HG03095 (cell line): ENCODE data around the gene ANKRD42.
A peak's percentile ranks its signal among the peaks of the same experiment; 100 is the strongest.

Experiments used
- ATAC-seq: cut with Tn5 transposase; IDR thresholded peaks from one replicate; pipeline ENCODE4 v1.9.1; 2021; ENCODE audit warnings: moderate library complexity; ENCODE audit not compliant: unreplicated experiment

ANKRD42 gene

DNA sequence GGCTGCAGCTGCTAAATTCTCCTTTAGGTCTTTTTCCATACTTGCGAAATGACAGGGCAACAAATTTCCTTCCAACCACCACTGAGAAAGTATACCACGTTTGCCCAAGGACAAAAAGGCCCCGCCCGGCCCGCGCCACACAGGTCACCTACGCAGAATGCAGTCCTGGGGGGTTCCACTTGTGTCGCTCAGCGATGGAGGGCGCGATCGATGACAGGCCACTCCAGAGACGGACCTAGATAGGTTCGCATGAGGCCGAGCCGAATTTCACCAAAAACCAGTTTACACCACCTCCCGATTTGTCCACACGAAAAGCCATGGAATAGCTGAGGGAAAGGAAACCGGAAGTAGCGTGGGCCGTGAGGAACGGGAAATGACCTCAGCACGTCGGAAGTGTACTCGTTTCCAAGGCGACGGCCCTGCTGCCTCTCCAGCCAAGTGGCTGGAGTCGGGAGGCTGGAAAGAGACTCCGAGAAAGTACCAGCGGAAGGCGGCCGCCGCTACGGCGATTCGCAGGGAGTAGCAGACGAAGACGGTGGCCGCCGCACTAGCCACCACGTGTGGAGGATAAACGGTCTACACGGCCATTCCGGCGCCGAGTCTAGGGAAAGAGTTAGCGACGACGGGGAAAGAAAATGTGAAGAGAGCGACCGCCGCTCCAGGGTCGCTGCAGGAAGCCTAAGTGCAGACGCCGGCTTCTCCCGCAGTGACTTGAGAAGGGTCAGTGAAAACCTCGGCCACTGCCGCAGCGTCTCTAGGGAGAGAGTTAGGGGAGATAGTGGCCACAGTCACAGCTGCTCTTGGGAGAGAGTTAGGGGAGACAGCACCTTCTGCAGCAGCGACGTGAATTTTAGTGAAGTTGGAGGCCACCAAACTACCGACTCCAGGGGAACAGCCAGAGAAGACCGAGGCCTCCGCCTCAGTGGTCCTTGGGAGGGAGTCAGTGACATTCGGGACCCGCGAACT, at the start of gene ANKRD42:
Gene ANKRD42, plus strand, starts transcription at position 398 of the 966 bp plus-strand sequence. CDS start 959 bp downstream, outside the sequence.
- ATAC-seq = peak; percentile 94

DNA sequence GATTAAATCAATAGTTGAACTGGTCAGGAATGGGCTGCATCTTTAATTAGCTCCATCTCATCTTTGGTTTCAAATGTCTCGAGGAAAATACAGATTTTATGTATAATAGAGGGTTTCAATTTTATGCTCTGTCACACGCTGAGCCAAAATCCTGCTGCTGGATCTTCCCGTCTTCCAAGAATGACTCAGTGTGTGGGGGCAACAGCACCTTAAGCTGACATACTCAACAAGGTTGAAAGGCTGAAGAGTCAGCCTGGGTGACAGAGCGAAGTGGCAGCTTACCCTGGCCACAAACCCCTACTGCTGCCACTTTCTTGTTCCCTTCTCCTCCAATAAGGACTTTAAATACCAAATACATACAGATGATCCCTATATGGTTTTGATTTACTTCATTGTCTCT, 45.6 kb upstream of the ANKRD42 start:
- ATAC-seq = no peak

DNA sequence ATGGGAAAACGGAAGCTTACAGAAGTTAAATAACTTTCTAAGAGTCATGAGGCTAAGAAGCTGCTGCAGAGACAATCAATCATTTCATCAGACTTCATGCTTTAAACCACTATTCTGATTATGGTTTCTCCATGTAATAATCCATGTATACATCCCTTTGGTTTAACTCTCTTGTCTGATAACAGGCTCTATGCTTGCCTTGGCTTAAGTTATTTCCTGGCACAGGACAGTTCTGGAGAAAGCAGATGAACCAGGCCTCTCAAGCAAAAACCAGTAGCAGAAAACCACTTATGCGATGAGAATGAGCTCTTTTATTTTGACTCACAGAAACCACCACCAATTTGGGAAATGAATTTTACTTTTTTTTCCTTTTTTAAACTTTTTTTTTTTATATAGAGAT, 43.1 kb upstream of the ANKRD42 start:
- no peak for ATAC-seq

DNA sequence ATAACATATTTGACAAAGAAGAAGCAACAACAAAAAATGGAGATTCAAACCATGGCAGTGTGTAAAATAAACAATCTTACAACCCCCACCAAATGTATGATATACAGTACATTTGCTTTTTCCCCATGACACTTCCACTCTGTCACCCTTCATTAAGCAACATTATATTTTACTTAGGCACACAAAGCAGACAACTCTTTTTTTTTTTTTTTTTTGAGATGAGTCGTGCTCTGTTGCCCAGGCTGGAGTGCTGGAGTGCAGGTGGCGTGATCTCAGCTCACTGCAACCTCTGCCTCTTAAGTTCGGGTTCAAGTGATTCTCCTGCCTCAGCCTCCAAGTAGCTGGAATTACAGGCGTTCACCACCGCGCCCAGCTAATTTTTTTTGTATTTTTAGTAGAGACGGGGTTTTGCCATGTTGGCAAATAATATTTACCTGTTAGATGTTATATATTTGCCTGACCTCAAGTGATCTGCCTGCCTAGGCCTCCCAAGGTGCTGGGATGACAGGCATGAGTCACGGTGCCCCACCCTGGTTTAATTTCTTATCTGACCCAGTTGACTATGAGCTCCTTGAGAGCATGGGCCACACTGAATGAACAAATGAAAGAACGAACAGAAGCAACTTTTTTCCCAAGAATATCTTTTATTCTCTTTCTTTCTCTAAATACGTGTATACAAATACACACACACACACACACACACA, 42.1 kb upstream of the ANKRD42 start:
- no peak for ATAC-seq

DNA sequence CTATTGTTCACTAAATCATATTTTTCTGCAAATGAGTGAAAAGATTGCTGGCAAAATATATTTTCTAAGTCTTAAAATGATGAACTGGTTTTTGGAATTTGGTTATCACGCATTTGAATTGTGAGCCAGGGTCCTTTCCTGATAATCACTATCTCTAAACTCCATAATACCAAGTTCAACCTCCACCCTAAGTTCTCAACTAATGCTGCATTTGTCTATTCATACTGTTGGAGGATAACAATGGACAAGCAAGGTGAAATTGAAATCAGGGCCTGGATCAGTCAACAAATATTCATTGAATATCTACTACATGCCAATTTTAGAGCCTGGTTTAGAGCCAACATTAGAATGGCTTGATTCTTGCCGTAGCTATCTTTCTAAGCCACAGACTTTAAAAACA, 41.2 kb upstream of the ANKRD42 start:
- ATAC-seq = no peak

DNA sequence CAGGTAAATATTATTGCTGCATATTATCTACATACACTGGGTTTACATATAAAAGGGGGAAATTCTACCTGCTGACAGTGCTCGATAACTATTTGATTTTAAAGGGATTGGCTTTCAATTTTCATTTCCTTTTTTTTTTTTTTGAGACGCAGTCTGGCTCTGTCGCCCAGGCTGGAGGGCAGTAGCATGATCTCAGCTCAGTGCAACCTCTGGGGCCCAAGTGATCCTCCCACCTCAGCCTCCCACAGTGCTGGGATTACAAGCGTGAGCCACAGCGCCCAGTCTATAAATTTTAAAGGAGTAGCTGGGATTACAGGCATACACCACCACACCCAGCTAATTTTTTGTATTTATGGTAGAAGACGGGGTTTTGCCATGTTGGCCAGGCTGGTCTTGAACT, 39.7 kb upstream of the ANKRD42 start:
- no peak for ATAC-seq

DNA sequence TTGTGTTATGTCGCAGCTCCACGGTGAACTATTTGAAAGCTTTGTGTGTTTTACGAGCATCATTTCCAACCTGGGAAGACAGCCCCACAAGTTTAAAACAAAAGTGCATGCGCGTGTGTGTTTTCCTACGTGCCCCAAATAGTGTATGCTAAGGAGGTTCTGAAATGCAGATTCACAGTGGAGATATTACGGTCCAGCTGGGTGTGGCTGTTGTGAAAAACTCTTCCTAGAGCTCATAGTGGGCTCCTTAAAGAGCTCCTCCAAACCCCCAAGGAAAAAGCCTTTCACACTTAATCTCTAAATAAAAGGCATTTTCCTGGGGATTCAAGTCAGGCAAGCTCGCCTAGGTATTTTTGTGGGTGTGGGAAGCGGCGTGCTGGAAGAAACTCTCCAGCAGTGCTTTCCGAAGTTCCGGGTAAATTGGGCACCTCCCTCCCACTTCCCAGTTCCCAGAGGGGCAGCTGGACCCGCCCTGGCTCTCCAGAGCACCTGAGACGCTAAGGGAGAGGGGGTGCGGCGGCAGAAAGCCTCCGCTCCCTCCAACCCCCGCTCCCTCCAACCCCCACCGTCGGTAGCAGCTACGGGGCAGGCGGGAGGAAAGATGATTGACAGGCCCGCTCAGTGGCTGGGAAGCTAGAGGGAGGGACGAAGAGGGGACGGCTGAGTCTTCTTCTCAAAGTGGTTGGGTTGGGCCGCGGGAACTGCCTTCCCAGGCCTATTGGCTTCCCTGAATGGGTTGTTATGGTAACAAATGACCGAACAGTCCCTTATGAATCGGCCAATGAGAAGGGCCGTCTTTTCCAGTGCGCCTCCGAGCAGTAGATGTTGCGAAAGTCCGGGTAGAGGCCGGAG, 37.1 kb upstream of the ANKRD42 start:
- peak; percentile 92 for ATAC-seq

DNA sequence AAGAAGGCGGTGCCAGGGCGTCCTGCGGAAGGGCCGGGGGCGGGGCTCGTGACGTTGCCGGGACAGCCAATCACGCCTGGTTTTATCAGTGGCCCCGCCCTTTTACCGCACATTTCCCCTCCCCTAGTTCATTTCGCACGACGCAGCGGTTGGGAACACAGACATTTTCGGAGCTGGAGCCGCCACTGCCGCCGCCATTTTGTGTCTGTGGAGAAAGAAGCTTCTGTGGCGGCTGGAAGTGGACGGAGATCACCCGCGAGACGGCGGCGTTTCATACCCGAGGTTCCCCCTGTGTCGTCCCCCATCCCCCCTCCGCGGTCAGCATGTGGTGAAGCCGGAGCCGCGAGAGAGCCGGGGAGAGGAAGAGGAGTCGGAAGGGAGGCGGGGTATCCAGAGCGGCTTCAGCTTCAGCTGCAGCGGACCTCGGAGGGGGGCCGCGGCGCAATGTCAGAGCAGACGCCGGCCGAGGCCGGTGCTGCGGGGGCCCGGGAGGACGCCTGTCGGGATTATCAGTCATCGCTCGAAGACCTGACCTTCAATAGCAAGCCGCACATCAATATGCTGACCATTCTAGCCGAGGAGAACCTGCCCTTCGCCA, 36.4 kb upstream of the ANKRD42 start, which contains the start of gene PCF11:
Gene PCF11, plus strand, starts transcription at position 136 of the 598 bp plus-strand sequence. Its CDS starts 309 bp downstream, at position 445.
- peak; percentile 2 for ATAC-seq

DNA sequence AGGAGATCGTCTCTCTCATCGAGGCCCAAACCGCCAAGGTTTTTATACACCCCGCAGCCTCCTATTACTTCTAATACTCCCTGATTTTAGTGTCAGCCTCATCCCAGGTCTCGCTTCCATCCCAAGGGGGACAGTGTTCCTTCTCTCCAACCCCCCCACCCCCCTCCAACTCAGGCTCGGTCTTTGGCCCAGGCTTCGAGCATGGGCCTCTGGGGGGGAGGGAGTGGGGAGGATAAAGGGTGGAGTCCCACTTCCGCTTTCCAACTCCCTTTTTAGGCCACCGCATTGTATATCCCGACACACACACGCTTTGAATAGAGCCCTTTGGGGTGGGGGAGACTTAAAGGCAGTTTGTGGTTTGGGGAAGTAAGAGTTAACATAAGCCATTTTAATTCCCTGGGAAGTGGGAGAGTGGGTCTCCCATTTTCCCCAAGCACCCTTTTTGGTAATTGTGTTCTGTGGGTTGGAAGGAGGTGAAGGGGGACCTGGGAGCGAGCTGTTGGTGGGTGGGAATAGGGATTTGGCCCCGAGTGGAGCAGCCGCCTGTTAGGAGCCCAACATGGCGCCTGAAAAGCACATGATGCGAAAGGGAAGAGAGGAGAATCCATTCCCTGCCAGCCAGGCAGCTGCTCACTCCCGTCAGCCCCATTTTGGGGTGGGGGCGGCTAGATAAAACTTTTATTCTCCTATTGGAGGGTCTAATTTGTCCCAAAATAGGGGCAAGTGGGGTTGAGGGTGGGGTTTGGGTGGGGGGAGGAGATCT, 35.7 kb upstream of the ANKRD42 start:
- no peak for ATAC-seq

DNA sequence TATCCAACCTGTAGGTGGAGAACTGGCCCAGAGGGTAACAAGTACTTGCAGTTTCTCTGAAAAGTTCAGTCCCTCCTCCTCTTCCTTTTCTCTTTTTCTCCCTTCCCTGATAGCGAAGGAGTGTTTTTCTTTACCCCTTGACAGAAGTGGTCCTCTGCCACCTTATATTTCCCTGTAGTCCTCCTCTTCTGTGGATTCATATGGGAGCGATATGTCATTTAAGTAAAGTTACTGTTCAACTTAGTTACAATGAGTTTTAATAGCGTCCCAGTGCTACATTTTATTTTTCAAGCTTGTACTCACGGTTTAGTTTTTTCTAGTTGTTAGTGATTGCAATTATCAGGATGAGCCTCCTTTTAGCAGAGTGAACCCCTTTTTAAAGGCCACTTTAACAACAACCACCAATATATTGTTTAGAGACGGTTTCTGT, 35.1 kb upstream of the ANKRD42 start:
- ATAC-seq = no peak

DNA sequence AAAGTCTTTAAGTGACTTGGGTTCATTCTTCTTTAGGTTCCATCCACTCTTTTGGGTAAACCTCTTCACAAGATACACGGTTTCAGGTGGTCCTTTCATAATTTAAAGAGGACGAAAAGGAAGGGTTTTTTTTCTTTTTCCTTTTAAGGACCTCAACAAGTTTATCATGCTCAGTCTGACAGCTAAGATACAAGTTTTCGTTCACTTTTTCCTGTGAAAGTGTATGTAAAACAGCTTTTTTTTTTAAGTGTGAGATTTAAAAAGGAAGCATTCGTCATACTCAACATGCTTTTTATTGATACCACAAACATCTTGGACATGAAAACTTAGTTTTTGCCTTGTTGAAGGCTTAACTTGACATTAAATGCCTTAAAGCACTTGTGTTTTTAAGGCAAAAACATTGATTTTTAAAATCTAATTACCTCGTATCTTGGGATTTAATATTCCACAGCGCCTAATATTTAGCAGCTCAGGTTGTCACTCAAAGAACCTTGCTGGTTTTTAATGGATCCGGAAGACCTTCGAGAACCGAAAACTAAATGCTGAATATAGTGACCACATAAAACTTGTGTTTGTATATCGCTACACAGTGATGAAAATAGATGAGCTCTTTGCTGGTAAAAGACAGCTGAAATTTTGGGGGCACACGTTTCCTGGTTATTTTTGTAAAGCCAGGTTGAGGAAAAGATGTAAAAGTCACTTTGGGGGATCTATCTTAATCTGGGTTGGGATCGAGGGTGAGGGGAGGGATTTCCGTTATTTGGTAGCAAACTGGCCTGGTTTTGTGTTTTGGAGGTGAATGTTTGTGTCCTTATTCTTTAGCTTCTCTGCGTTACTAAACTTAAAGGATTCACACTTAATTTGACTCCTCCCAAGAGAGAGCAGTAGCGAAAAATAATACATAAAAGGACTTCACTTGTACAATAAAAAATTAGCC, 34.3 kb upstream of the ANKRD42 start:
- ATAC-seq = no peak

DNA sequence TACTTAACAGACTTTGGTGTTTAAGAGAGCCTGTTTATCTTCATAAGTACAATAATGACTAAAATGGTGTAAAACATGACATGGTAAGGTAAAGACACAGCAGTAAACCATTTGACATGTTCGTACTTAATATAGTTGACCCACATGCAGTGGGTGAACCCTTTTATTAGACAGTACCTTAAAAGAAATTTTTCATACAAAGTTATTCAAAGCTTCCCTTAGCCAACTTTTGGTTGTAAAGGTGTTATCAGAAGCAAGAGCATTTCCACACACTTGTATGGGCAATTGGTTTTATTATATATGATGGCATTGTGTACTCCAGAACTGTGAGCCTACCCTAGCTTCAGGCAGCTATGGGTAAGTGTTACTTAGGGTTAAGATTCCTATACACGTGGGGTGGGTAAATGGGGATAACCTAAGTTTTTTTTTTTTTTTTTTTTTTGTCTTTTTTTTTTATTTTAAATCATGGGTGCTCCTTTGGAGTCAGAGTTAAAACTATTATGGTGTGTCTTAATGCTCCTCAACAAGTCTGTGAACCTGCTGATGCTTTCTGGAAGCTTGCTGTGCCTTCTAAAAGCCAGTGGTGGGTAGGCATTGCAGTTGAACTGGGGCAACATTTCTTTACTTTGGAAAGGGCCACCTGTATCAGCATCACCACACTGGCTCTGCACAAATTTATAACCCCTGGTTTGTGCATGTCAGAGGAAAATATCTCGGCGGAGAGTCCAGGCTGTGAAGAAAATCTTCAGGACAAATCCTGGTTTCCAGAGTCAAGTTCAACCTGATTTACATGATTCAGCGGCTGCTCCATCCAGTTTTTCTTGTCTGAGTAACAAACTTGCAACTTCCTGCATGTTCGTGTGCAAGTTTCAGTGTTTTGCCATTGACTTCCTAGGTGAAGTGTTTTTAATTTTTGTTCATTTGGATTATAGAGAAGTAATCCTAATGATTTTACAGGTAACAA, 33.3 kb upstream of the ANKRD42 start:
- no peak for ATAC-seq

DNA sequence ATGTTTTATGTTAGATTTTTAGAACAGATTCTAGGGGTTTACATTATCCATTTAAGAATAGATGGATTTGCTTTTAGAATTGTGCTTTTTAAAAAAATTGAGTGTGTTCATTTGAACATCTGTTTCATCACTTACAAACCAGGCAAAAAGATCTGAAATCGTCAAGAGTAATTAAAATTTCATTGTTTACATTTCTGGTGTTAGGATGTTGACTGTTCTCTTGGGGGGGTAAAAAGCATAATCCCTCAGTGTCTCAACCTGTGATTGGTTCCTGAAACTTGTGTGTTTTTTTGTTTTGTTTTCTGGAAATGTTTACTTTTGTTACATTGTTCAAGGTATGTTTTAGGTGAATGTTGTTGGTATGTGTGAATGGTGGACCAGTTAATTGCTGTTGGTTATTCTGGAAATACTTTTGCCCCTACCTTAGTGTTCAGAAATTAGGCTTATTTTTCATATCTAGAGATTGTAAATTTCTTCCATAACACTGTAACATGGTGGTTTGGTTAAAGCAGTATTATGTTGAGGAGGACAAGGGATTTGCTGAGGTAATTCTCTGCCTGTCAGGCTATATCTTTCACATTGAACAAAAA, 31.8 kb upstream of the ANKRD42 start:
- ATAC-seq = no peak

DNA sequence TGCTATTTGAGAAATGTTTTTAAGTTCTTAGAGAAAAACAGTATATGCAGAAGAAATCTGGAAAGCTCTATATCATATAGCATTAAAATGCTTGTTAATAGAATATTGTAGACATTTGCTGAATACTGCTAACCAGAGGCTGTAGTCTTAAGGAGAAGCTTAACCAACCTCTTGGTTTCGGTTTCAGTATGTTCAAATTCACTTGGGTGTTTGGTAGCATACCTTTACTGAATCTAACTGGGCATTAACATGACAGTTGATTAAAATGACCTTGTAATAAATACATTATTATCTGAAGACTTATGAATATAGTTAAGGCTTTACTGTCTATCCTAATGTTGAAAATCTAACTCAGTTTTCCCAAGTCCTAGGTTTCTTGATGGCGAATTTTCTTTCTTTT, 31.1 kb upstream of the ANKRD42 start:
- ATAC-seq = no peak

DNA sequence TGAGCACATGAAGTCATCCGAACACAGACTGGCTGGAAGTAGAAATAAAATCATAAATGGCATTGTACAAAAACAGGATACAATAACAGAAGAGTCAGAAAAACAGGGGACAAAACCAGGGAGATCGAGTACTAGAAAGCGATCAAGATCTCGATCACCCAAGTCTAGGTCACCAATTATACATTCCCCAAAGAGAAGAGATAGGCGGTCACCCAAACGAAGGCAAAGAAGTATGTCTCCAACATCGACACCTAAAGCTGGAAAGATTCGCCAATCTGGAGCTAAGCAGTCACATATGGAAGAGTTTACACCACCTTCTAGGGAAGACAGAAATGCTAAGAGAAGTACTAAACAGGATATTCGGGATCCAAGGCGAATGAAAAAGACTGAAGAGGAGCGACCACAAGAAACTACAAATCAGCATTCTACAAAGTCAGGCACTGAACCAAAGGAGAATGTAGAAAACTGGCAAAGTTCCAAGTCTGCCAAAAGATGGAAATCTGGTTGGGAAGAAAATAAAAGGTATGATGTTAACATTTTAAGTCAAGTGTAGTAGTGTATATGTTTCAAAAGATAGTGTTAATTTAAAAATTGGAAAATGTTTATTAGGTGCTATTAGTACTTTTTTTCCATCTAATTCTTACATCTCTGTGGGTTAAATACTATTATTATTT, 27.2 kb upstream of the ANKRD42 start:
- no peak for ATAC-seq

DNA sequence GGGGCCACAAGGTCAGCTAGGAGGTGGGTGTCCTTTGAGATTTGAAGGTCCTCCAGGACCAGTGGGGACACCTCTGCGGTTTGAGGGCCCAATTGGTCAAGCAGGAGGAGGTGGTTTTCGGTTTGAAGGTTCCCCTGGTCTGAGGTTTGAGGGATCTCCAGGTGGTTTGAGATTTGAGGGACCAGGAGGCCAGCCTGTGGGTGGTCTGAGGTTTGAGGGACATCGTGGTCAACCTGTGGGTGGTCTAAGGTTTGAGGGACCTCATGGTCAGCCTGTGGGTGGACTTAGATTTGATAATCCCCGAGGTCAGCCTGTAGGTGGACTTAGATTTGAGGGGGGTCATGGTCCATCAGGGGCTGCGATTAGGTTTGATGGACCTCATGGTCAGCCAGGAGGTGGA, 24.8 kb upstream of the ANKRD42 start:
- ATAC-seq = no peak

DNA sequence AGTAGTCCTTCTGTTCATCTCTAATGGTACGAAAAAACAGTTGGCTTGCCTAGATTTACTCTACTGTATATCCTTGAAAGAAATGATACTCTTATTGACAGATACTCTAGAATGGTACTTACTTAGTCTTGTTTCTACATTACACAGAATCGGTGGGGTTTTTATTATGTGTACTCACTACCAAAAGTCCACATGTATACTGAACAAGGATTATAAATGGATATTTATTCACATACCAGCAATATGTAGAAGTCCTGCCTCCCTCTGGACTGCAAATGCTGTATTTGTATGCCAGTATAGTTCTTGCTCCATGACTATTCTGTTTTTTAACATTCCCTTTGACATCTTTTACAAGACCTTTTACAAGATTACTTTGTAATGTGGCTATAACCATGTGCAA, 22.6 kb upstream of the ANKRD42 start:
- ATAC-seq = no peak
